ENCODE results near the gene RHOT1.

GRCh38 chr17:32266389-32267301 is 124.3 kb downstream of the RHOT1 start:
- TF ChIP-seq CTCF (IDR thresholded peaks at IDR 0.05) = no peak
- TF ChIP-seq POLR2AphosphoS5 (IDR thresholded peaks at IDR 0.05; ENCODE audit: low read depth, low read length) = no peak
- no peak for TF ChIP-seq SIN3A (IDR thresholded peaks at IDR 0.05; ENCODE audit: borderline replicate concordance, insufficient read depth, low read depth, low read length)
- TF ChIP-seq REST (IDR thresholded peaks at IDR 0.05; ENCODE audit: insufficient read depth in 1 of 2, low read depth in 2 of 2, low read length in 1 of 2) = no peak

All from Panc1 (cell line).